ENCODE data around the gene STXBP6.

GRCh38 chr14:24890716-24891115, 159.2 kb downstream of the STXBP6 start:
- TF ChIP-seq CTCF (IDR thresholded peaks at IDR 0.05; ENCODE audit: insufficient read depth, low read depth, low read length) (no peak), EZH2 (IDR thresholded peaks at IDR 0.05; ENCODE audit: insufficient read depth, low read length) (no peak)

Data from astrocyte (in vitro differentiated cells and primary cell).